Progenitor cell of endocrine pancreas (in vitro differentiated cells): ENCODE measurements around the gene USP28. TPM values are rescaled to one million over a fixed set of nuclear protein-coding genes. Genes with fewer than 3 reads are reported as not detected.
"Not testable (repeated sequence)": the region's sequence is repeated elsewhere in the genome, so short reads cannot be mapped to it uniquely, and the experiment has no call there.

Source experiments
- DNase-seq: peaks from one replicate; pipeline ENCODE4 v3.0.0; 2021; ENCODE audit warnings: low spot score; ENCODE audit not compliant: unreplicated experiment
- H3K27ac Mint-ChIP-seq: 2 replicates; pipeline ENCODE4 v1.8.0; 2021; ENCODE audit warnings: mild to moderate bottlenecking, moderate library complexity, mixed read lengths
- H3K27me3 Mint-ChIP-seq: 2 replicates; pipeline ENCODE4 v1.8.0; 2021; ENCODE audit warnings: mixed read lengths
- H3K36me3 Mint-ChIP-seq: 2 replicates; pipeline ENCODE4 v1.8.0; 2022; ENCODE audit warnings: mixed read lengths; ENCODE audit not compliant: insufficient read depth
- H3K4me1 Mint-ChIP-seq: 2 replicates; pipeline ENCODE4 v1.8.0; 2021; ENCODE audit warnings: low read depth, mixed read lengths
- H3K4me3 Mint-ChIP-seq: 2 replicates; pipeline ENCODE4 v1.8.0; 2021; ENCODE audit warnings: low read depth, mild to moderate bottlenecking, moderate library complexity, mixed read lengths
- H3K9me3 Mint-ChIP-seq: 2 replicates; pipeline ENCODE4 v1.8.0; 2021; ENCODE audit warnings: low read depth, mixed read lengths
- long read RNA-seq: library from polyadenylated mRNA; unstranded; transcript quantifications from one replicate; pipeline ENCODE4 v2.0.0, GENCODE V29; 2020
- total RNA-seq: library from RNA; stranded (reverse); gene quantifications from 2 replicates; pipeline ENCODE4 v1.2.1, GENCODE V29; 2021
- TF ChIP-seq, protein P1 (sequence below): fragments of 200-600 bp; sonication (generic); IDR thresholded peaks from one replicate; pipeline ENCODE4 v1.5.0; 2021; ENCODE audit warnings: antibody characterized with exemption, mild to moderate bottlenecking; ENCODE audit not compliant: unreplicated experiment

USP28 gene, protein sequence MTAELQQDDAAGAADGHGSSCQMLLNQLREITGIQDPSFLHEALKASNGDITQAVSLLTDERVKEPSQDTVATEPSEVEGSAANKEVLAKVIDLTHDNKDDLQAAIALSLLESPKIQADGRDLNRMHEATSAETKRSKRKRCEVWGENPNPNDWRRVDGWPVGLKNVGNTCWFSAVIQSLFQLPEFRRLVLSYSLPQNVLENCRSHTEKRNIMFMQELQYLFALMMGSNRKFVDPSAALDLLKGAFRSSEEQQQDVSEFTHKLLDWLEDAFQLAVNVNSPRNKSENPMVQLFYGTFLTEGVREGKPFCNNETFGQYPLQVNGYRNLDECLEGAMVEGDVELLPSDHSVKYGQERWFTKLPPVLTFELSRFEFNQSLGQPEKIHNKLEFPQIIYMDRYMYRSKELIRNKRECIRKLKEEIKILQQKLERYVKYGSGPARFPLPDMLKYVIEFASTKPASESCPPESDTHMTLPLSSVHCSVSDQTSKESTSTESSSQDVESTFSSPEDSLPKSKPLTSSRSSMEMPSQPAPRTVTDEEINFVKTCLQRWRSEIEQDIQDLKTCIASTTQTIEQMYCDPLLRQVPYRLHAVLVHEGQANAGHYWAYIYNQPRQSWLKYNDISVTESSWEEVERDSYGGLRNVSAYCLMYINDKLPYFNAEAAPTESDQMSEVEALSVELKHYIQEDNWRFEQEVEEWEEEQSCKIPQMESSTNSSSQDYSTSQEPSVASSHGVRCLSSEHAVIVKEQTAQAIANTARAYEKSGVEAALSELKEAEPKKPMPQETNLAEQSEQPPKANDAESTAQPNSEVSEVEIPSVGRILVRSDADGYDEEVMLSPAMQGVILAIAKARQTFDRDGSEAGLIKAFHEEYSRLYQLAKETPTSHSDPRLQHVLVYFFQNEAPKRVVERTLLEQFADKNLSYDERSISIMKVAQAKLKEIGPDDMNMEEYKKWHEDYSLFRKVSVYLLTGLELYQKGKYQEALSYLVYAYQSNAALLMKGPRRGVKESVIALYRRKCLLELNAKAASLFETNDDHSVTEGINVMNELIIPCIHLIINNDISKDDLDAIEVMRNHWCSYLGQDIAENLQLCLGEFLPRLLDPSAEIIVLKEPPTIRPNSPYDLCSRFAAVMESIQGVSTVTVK
- total RNA-seq = 54.8 and 56.4 TPM in 2 replicates
- long read RNA-seq, partial matches to known transcripts = 17 of 47 reads
- long read RNA-seq, other reads (novel, unspliced or antisense) = 27 of 47 reads

DNA sequence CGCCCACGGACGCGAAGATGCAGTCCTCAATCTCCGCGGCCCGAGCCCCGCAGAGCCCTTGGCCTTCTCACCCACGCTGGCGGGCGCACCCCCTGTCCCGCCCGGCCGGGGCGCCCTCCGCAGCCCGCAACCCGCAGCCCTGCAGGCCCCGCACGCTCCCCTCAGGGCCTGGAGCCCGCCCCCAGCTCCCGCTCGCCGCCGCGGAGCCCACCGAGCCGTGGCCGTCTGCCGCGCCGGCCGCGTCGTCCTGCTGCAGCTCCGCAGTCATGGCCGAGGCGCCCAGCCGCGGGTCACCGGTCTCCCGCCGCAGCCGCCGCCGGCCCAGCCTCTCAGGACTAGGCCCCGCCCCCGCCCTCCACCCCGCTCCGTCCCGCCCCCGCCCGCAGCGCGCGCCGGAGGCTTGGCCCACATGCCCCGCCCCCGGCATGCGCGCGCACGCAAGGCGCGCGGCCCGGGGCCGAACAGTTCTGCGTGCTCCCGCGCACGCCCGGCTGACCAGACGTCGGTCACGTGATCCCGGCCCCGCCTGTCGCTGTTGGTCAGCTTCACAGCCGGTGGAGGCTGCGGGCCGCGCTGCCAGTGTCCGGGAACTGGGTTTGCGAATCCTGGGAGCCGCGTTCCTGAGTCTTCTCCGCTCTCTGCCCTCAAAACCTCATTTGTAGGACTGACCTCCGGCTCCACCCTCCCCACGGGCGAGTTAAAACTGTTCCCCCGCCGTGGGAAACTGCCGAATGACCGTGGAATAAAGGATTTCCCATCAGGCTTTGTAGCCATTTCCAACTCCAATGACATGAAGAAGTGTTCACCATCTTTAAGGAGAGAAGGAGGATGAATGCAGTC is at the start of gene USP28:
Gene USP28, minus strand, starts transcription at position 339 of the 840 bp plus-strand sequence. Its CDS starts 71 bp downstream, at position 268.
- peak; percentile 93 for DNase-seq
- peak within 1 kb of the TSS; percentile 89 for H3K4me3 Mint-ChIP-seq
- H3K36me3 Mint-ChIP-seq = peaks cover 9% of the 10 kb centered on the region
- H3K27ac Mint-ChIP-seq = peak within 1 kb of the TSS; percentile 98
- TF ChIP-seq, protein P1, sequence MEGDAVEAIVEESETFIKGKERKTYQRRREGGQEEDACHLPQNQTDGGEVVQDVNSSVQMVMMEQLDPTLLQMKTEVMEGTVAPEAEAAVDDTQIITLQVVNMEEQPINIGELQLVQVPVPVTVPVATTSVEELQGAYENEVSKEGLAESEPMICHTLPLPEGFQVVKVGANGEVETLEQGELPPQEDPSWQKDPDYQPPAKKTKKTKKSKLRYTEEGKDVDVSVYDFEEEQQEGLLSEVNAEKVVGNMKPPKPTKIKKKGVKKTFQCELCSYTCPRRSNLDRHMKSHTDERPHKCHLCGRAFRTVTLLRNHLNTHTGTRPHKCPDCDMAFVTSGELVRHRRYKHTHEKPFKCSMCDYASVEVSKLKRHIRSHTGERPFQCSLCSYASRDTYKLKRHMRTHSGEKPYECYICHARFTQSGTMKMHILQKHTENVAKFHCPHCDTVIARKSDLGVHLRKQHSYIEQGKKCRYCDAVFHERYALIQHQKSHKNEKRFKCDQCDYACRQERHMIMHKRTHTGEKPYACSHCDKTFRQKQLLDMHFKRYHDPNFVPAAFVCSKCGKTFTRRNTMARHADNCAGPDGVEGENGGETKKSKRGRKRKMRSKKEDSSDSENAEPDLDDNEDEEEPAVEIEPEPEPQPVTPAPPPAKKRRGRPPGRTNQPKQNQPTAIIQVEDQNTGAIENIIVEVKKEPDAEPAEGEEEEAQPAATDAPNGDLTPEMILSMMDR = peak; percentile 41
- peaks cover 24% of the 10 kb centered on the region for H3K4me1 Mint-ChIP-seq
- no peaks in the 10 kb centered on the region for H3K27me3 Mint-ChIP-seq
- H3K9me3 Mint-ChIP-seq = no peaks in the 10 kb centered on the region

DNA sequence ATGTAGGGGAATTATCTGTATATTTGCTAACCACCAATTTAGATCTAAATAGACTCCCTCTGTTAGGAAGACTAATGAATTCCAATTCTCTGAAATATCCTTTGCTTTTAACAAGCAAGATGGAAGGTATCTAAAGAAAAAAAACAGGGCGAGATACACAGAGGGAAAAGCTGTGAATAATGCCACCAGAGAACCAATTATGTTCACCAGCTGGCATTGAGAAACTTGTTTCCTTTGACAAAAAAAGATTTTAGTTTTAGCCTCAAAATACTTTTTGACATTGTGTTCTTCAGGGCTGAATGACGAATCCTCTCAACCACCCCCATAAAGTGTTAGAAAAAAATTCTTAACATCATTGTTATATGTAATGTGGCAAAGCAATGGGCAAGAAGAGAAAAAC is 48.2 kb upstream of the USP28 start:
- TF ChIP-seq, protein P1 = no peak
- no peak for DNase-seq
- H3K36me3 Mint-ChIP-seq = no peaks in the 10 kb centered on the region
- H3K27ac Mint-ChIP-seq = no peak overlapping the region
- no peaks in the 10 kb centered on the region for H3K9me3 Mint-ChIP-seq
- no peak overlapping the region for H3K4me3 Mint-ChIP-seq
- no peaks in the 10 kb centered on the region for H3K27me3 Mint-ChIP-seq
- H3K4me1 Mint-ChIP-seq = no peaks in the 10 kb centered on the region

DNA sequence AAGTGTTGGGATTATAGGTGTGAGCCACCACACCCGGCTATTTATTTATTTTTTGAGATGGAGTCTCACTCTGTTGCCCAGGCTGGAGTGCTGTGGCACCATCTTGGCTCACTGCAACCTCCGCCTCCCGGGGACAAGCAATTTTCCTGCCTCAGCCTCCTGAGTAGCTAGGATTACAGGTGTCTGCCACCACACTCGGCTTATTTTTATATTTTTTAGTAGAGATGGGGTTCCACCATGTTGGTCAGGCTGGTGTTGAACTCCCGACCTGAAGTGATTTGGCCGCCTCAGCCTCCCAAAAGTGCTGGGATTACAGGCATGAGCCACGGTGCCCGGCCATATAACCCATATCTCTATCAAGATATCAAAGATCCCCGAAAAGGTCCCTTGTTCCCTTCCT is 36.1 kb upstream of the USP28 start:
- DNase-seq, H3K4me3 Mint-ChIP-seq, H3K9me3 Mint-ChIP-seq, H3K36me3 Mint-ChIP-seq, H3K27ac Mint-ChIP-seq: not testable (repeated sequence)
- H3K4me1 Mint-ChIP-seq = peaks cover 10% of the 10 kb centered on the region
- peaks cover 35% of the 10 kb centered on the region for H3K27me3 Mint-ChIP-seq

DNA sequence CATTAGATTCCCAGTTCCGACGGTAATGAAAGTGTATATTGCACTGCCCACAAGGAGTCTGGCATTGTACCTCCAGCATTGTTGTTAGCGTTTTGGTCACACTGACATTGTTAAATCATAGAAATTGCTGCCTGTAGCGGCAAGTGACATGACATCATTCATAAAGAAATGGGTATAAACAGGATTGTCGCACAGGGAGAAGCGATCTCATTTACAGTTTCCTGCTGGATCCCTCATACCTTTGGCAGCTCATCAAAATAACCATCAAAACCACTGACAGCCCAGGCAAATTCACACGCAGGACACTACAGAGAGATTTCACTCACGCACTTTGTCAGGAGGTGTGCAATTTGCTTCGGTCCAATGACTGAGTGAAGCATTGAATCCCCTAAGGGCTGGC is 32.7 kb upstream of the USP28 start:
- Mint-ChIP-seq H3K4me1 (peaks cover 23% of the 10 kb centered on the region), H3K36me3 (no peaks in the 10 kb centered on the region), H3K27me3 (peaks cover 40% of the 10 kb centered on the region), H3K27ac (no peak overlapping the region), H3K4me3 (no peak overlapping the region), H3K9me3 (no peaks in the 10 kb centered on the region)
- TF ChIP-seq, protein P1 = no peak
- no peak for DNase-seq

DNA sequence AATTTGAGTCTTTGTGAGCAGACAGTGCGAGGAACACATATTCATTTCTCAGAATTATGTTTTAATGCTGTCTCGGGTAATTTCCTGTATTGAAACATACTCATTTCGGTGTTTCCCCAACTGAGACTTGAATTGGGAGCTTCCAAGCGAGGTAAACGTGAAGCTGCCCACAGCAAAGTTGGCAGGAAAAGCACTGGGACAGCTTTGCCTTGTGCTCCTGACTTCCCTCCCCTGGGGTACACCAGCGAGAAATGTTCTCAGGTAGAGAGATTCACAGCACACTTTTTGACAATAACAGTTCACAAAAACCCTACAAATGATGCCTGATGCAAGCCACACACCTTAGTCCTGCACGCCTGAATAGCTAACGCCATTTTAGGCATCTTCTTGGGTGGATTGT is 32.3 kb upstream of the USP28 start:
- H3K4me3 Mint-ChIP-seq = no peak overlapping the region
- H3K36me3 Mint-ChIP-seq = no peaks in the 10 kb centered on the region
- peaks cover 23% of the 10 kb centered on the region for H3K4me1 Mint-ChIP-seq
- TF ChIP-seq, protein P1 = no peak
- H3K27me3 Mint-ChIP-seq = peaks cover 40% of the 10 kb centered on the region
- H3K9me3 Mint-ChIP-seq = no peaks in the 10 kb centered on the region
- no peak for DNase-seq
- no peak overlapping the region for H3K27ac Mint-ChIP-seq
